K562 (cell line): ENCODE measurements around the gene ARMC8. TPM values are rescaled to one million over a fixed set of nuclear protein-coding genes. Genes with fewer than 3 reads are reported as not detected.

Experiments
- ATAC-seq: fragments of 200-7000 bp; cut with Tn5 transposase; 3 replicates; pipeline ENCODE4 v1.9.1; 2020; ENCODE audit warnings: moderate library complexity
- BruUV-seq: library from RNA; stranded (reverse); fragments of 400-500 nt; replicated peaks from 2 replicates; lab custom pipeline; 2021; lab: Mats Ljungman, UMichigan
- CTCF ChIA-PET: fragments of 300-600 bp; formaldehyde crosslinking; extraction: SDS; loops from one replicate; lab custom pipeline; 2021; ENCODE audit warnings: low intra/inter-chr PET ratio; lab: Yijun Ruan, JAX
- POLR2A ChIA-PET: fragments of 300-600, 350-650 bp; sonication (Branson Sonifier 250); formaldehyde crosslinking; extraction: SDS; loops from one replicate; lab custom pipeline; 2021; ENCODE audit warnings: antibody characterized with exemption, inconsistent platforms; lab: Yijun Ruan, JAX
- DNase-seq, 4 experiments: peaks; one replicate each; pipeline versions ENCODE4 v3.0.0 to v3.0.0-alpha.2; 2011 to 2018; ENCODE audit warnings: low spot score in 3 of 4, mixed read lengths in 3 of 4; ENCODE audit errors: extremely low read depth in 1 of 4
- FAIRE-seq: peaks from 2 replicates; lab custom pipeline; 2011; peaks lifted over from hg19 to GRCh38; lab: Jason Lieb, UNC
- H2AFZ ChIP-seq: 2 replicates; pipeline ENCODE4 v1.6.0; 2011; ENCODE audit warnings: low read depth, low read length, control low read depth, inconsistent platforms
- H3K27ac ChIP-seq: fragments of 200-600 bp; 3 replicates; pipeline ENCODE4 v1.8.0; 2011; ENCODE audit warnings: low read depth, mild to moderate bottlenecking, control low read depth, inconsistent platforms, low read length, moderate library complexity, mixed read lengths; ENCODE audit errors: extremely low read depth
- H3K27me3 ChIP-seq, 2 experiments: fragments of 300-600 bp in 1 of 2; 2 replicates in 1 of 2; 3 replicates in 1 of 2; pipeline versions ENCODE4 v1.6.0 to v1.8.0; 2011; ENCODE audit warnings: inconsistent platforms in 2 of 2, low read length in 2 of 2, mild to moderate bottlenecking in 1 of 2, mixed read lengths in 1 of 2, moderate library complexity in 1 of 2; ENCODE audit not compliant: control insufficient read depth in 2 of 2, insufficient read depth in 2 of 2
- H3K36me3 ChIP-seq: fragments of 300-600 bp; 3 replicates; pipeline ENCODE4 v1.8.0; 2011; ENCODE audit warnings: mild to moderate bottlenecking, low read length, inconsistent platforms; ENCODE audit not compliant: control insufficient read depth, insufficient read depth
- H3K4me1 ChIP-seq, 2 experiments: fragments of 200-600 bp in 1 of 2; replicated peaks in 1 of 2; 2 replicates in 1 of 2; 3 replicates in 1 of 2; pipeline versions ENCODE4 v1.5.1 to v1.8.0; 2011; ENCODE audit warnings: inconsistent platforms in 2 of 2, low read length in 2 of 2, mild to moderate bottlenecking in 1 of 2, mixed read lengths in 1 of 2, moderate library complexity in 1 of 2; ENCODE audit not compliant: control insufficient read depth in 2 of 2, insufficient read depth in 2 of 2
- H3K4me2 ChIP-seq: 2 replicates; pipeline ENCODE4 v1.6.1; 2011; ENCODE audit warnings: low read length, control low read depth, inconsistent platforms, mixed read lengths; ENCODE audit not compliant: insufficient read depth
- H3K4me3 ChIP-seq: fragments of 200-600 bp; sonication (generic), shearing (Covaris generic); 2 replicates; pipeline ENCODE4 v1.5.1; 2016; ENCODE audit warnings: control low read depth, inconsistent platforms
- H3K79me2 ChIP-seq: fragments of 200-600 bp; 3 replicates; pipeline ENCODE4 v1.8.0; 2011; ENCODE audit warnings: low read length, inconsistent platforms; ENCODE audit not compliant: control insufficient read depth, insufficient read depth
- H3K9ac ChIP-seq, 2 experiments: 2 replicates each; pipeline versions ENCODE4 v1.6.0 to v1.6.1; 2011; ENCODE audit warnings: low read depth in 2 of 2, low read length in 2 of 2, control low read depth in 1 of 2, inconsistent platforms in 1 of 2, mild to moderate bottlenecking in 1 of 2, mixed read lengths in 1 of 2; ENCODE audit not compliant: insufficient read depth in 1 of 2
- H3K9me1 ChIP-seq: one replicate; pipeline ENCODE4 v1.6.0; 2011; ENCODE audit warnings: inconsistent platforms, mild to moderate bottlenecking, low read length, moderate library complexity; ENCODE audit not compliant: control insufficient read depth, insufficient read depth
- H3K9me3 ChIP-seq: replicated peaks from 2 replicates; pipeline ENCODE4 v1.5.1; 2011; ENCODE audit warnings: low read depth, low read length, inconsistent platforms; ENCODE audit not compliant: control insufficient read depth, insufficient read depth
- H4K20me1 ChIP-seq: replicated peaks from 2 replicates; pipeline ENCODE4 v1.6.1; 2011; ENCODE audit warnings: low read length, inconsistent platforms, mixed read lengths; ENCODE audit not compliant: control insufficient read depth, insufficient read depth
- E2F1 ChIP-seq: sonication (generic); formaldehyde crosslinking; IDR thresholded peaks from 2 replicates; pipeline ENCODE4 v1.8.1; 2023; ENCODE audit warnings: mild to moderate bottlenecking, missing genetic modification reagents, moderate library complexity
- HOXB6 ChIP-seq: fragments of 250-450 bp; sonication (Bioruptor Pico); IDR thresholded peaks from 2 replicates; pipeline ENCODE4 v1.5.1; 2022; ENCODE audit warnings: mild to moderate bottlenecking, borderline replicate concordance
- POLR2AphosphoS2 ChIP-seq: IDR thresholded peaks from 2 replicates; pipeline ENCODE4 v1.6.1; 2012; ENCODE audit warnings: low read length, improper control_type of control experiment
- RUNX1 ChIP-seq: sonication (generic); IDR thresholded peaks from 2 replicates; pipeline ENCODE4 v1.6.1; 2016; ENCODE audit warnings: antibody characterized with exemption, low read depth
- USF1 ChIP-seq: sonication (generic); formaldehyde crosslinking; IDR thresholded peaks from 2 replicates; pipeline ENCODE4 v1.9.0; 2022; ENCODE audit warnings: mild to moderate bottlenecking, missing genetic modification reagents
- XRCC4 ChIP-seq: IDR thresholded peaks from one replicate; pipeline ENCODE4 v1.6.1; 2011; ENCODE audit not compliant: insufficient read depth, insufficient read length; ENCODE audit errors: extremely low read depth
- ZHX1 ChIP-seq: fragments of 150-350 bp; conservative IDR thresholded peaks from 2 replicates; pipeline ENCODE4 v1.6.1; 2014; ENCODE audit warnings: low read length
- ZNF175 ChIP-seq: fragments of 200-800 bp; sonication (Bioruptor generic); IDR thresholded peaks from 2 replicates; pipeline ENCODE4 v1.6.1; 2016; ENCODE audit warnings: low read depth, mild to moderate bottlenecking, missing genetic modification characterization, missing compliant biosample characterization
- ZNF347 ChIP-seq: fragments of 450-650 bp; formaldehyde crosslinking; IDR thresholded peaks from 2 replicates; pipeline ENCODE4 v1.4.0; 2020; ENCODE audit warnings: low read depth, mild to moderate bottlenecking, moderate library complexity
- WGBS: fragments of 100-300 bp; shearing (Covaris generic); methylation state at CpG from one replicate; pipeline ENCODE4 v1.1.6; 2016; ENCODE audit warnings: low coverage, mixed read lengths; ENCODE audit not compliant: insufficient coverage; ENCODE audit errors: missing lambda C conversion rate; 5-methylcytosine and 5-hydroxymethylcytosine counted together
- in situ Hi-C: fragments of 300-500 bp; cut with MboI; formaldehyde crosslinking; loops from 4 replicates; pipeline ENCODE4 v1.15.0; 2018; ENCODE audit warnings: inconsistent platforms, mixed read lengths
- intact Hi-C: fragments of 100-400 bp; cut with micrococcal nuclease; formaldehyde crosslinking; loops from 2 replicates; pipeline ENCODE4 v1.14.2; 2022
- polyA plus RNA-seq, 8 experiments: library from polyadenylated mRNA; depleted of rRNA in 4 of 8; stranded (reverse) in 5 of 8; unstranded in 3 of 8; fragments of >200 nt; fragmentation: Nextera tagmentation in 2 of 8; fragmentation: Illumina TruSeq in 1 of 8; extraction: Ambion mirVana in 2 of 8; extraction: Trizol in 1 of 8; gene quantifications; 2 replicates each; pipeline versions ENCODE4 v1.2.1 to v1.2.3, GENCODE V29; 2011 to 2014; ENCODE audit warnings: inconsistent platforms in 1 of 8, missing spikeins in 1 of 8
- total RNA-seq, 7 experiments: library from RNA; depleted of rRNA in 6 of 7; stranded (reverse); fragments of >200 nt in 6 of 7; fragmentation: Illumina TruSeq in 2 of 7; extraction: Trizol in 2 of 7; gene quantifications; 2 replicates each; pipeline versions ENCODE4 v1.2.1 to v1.2.3, GENCODE V29; 2011 to 2021; ENCODE audit warnings: low replicate concordance in 1 of 7
- TF ChIP-seq, protein P1 (sequence below): sonication (generic); formaldehyde crosslinking; IDR thresholded peaks from 2 replicates; pipeline ENCODE4 v1.8.1; 2023; ENCODE audit warnings: missing genetic modification reagents, mild to moderate bottlenecking, borderline replicate concordance

The ARMC8 gene
- total and polyA plus RNA-seq, 9 of the 15 experiments (the other 6 are each of a cell fraction or from before 2014, with no cell fraction given): 22.4 to 76.1 (median 37.3) TPM

DNA sequence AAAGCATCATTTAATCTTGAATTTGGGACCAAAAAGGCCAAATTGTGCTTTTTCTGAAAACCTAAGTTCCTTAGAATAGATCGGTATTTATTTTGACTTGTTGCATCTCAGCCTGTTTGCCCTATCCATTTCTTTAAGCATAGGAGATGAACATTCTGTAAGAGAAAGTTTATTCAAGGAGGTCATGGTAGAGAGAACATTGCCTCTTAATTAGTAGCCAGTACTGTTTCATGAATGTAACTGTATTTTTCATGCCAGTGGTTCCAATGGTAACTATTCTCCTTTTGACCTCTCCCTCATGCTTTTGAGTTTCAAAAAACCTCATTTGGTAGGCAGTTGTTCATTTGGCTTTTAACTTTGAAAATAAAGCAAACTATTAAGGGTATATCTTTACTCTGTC is 55.4 kb downstream of the ARMC8 start (continued):
- TF ChIP-seq, protein P1, sequence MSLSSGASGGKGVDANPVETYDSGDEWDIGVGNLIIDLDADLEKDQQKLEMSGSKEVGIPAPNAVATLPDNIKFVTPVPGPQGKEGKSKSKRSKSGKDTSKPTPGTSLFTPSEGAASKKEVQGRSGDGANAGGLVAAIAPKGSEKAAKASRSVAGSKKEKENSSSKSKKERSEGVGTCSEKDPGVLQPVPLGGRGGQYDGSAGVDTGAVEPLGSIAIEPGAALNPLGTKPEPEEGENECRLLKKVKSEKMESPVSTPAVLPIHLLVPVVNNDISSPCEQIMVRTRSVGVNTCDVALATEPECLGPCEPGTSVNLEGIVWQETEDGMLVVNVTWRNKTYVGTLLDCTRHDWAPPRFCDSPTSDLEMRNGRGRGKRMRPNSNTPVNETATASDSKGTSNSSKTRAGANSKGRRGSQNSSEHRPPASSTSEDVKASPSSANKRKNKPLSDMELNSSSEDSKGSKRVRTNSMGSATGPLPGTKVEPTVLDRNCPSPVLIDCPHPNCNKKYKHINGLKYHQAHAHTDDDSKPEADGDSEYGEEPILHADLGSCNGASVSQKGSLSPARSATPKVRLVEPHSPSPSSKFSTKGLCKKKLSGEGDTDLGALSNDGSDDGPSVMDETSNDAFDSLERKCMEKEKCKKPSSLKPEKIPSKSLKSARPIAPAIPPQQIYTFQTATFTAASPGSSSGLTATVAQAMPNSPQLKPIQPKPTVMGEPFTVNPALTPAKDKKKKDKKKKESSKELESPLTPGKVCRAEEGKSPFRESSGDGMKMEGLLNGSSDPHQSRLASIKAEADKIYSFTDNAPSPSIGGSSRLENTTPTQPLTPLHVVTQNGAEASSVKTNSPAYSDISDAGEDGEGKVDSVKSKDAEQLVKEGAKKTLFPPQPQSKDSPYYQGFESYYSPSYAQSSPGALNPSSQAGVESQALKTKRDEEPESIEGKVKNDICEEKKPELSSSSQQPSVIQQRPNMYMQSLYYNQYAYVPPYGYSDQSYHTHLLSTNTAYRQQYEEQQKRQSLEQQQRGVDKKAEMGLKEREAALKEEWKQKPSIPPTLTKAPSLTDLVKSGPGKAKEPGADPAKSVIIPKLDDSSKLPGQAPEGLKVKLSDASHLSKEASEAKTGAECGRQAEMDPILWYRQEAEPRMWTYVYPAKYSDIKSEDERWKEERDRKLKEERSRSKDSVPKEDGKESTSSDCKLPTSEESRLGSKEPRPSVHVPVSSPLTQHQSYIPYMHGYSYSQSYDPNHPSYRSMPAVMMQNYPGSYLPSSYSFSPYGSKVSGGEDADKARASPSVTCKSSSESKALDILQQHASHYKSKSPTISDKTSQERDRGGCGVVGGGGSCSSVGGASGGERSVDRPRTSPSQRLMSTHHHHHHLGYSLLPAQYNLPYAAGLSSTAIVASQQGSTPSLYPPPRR (CRISPR knock-in tag): no peak
- no peak for TF ChIP-seq E2F1
- no peak for TF ChIP-seq POLR2AphosphoS2

DNA sequence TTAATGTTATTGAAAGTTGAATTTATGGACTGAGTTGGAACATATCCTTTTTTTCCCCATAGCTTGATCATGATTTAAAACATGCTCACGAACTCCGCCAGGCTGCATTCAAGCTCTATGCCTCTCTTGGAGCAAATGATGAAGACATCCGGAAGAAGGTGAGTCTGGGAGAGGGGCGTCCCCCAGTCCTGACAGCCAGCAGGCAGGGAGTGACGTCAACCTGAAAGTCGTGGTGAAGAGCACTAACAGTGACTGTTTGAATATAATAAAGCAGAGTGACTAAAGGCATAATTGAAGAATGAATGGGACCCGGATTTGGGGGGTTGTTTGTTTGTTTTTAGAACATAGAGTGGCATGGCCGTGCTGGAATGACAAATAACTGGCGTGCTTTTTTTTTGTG is 57.9 kb downstream of the ARMC8 start:
- H3K36me3 ChIP-seq: peaks cover 74% of the 10 kb centered on the region
- 89% methylated on average over 9 of the region's 9 CpGs for WGBS
- no peaks in the 10 kb centered on the region for H4K20me1 ChIP-seq
- no peak overlapping the region for H2AFZ ChIP-seq
- no peaks in the 10 kb centered on the region for H3K9me1 ChIP-seq
- ChIA-PET POLR2A (no interaction called here), CTCF (no interaction called here)
- H3K4me3 ChIP-seq: no peak overlapping the region
- H3K4me1 ChIP-seq: no peaks in the 10 kb centered on the region
- 0 out of 2 replicates have a peak, but pooled peaks cover 2% of the 10 kb centered on the region for H3K9me3 ChIP-seq
- H3K79me2 ChIP-seq: no peaks in the 10 kb centered on the region
- no TSS peak for BruUV-seq
- DNase-seq: no peak
- no peak for ATAC-seq
- FAIRE-seq: no peak
- H3K27ac ChIP-seq: no peak overlapping the region
- in situ Hi-C loops (no loop called here), intact Hi-C loops (no loop called here)
- H3K27me3 ChIP-seq: no peaks in the 10 kb centered on the region
- H3K9ac ChIP-seq: no peak overlapping the region
- no peak overlapping the region for H3K4me2 ChIP-seq
- TF ChIP-seq ZHX1: no peak
- no peak for TF ChIP-seq XRCC4
- no peak for TF ChIP-seq ZNF347
- TF ChIP-seq HOXB6: no peak
- TF ChIP-seq ZNF175: no peak
- TF ChIP-seq RUNX1: no peak
- no peak for TF ChIP-seq USF1 (CRISPR knock-in tag)
